Measurements from ENCODE around the gene ITIH2. TPM values are rescaled to one million over a fixed set of nuclear protein-coding genes. Genes with fewer than 3 reads are reported as not detected.
A peak's percentile ranks its signal among the peaks of the same experiment; 100 is the strongest.
"Not testable (repeated sequence)": the region's sequence is repeated elsewhere in the genome, so short reads cannot be mapped to it uniquely, and the experiment has no call there.

Gene ITIH2
- total RNA-seq, 1 donor from 2014 or later, result not detected

DNA sequence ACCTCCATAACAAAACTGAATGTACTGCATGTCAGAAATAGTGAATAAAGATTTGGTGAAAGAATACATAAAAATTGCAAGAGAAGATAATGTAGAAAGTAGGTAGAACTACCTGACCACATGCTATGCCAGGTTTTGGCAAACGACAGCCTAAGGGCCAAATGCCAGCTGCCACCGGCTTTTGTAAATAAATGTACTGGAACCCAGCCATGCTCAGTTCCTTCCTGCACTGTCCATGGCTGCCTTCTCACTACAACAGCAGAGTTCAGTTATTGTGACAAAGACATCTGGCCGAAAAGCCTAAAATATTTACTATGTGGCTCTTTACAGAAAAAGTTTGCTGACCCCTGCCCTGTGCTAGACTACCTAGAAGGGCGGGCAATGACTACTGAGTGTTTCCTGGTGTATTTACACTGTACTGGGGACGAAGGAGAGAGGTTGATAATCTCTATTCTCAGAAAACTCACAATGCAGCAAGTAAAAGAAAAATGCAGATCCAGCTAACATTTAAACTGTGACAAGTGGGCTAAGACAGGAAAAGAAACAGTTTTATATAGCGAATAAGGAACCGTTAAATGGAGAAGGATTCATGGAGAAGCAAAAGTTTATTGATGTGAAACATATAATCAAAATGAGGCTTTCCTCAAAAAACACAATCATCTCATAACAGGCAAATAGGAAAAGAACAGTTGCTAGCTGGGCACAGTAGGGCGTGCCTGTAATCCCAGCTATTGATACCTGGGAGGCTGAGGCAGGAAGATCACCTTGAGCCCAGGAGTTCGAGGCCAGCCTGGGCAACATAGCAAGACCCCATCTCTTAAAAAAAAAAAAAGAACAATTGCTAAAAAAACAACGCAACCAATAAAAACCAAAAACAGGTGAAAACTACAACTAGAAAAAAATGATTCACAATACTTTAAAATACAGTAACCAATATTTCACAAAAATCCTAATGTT is 71.0 kb downstream of the ITIH2 start:
- DNase-seq (ENCODE audit: low spot score), result no peak
- no peak overlapping the region for H3K27ac Mint-ChIP-seq
- no peaks in the 10 kb centered on the region for H3K27me3 Mint-ChIP-seq (ENCODE audit: insufficient read depth)
- H3K4me3 Mint-ChIP-seq, result no peak overlapping the region
- no peaks in the 10 kb centered on the region for H3K9me3 Mint-ChIP-seq
- intact Hi-C loops (cut with micrococcal nuclease), result no loop called here
- peaks cover 36% of the 10 kb centered on the region for H3K36me3 Mint-ChIP-seq (ENCODE audit: low read depth)
- no peaks in the 10 kb centered on the region for H3K4me1 Mint-ChIP-seq (ENCODE audit: low read depth)

DNA sequence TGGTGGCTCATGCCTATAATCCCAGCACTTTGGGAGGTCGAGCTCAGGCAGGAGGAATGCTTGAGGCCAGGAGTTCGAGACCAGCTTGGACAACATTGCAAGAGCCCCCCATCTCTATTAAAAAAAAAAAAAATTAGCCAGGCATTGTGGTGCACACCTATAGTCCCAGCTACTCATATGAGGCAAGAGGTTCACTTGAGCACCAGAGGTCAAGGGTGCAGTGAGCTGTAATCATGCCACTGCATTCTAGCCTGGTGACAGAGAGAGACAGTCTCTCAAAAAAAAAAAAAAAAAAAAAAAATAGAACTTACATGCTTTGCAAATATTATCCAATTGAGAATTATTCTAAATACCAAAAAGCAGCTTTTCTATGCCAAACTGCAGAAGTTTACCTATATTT is 73.7 kb downstream of the ITIH2 start:
- Mint-ChIP-seq H3K4me1 (ENCODE audit: low read depth) (peaks cover 4% of the 10 kb centered on the region), H3K27ac (no peak overlapping the region), H3K4me3 (no peak overlapping the region), H3K27me3 (ENCODE audit: insufficient read depth) (no peaks in the 10 kb centered on the region), H3K9me3 (no peaks in the 10 kb centered on the region), H3K36me3 (ENCODE audit: low read depth) (peaks cover 39% of the 10 kb centered on the region)
- DNase-seq (ENCODE audit: low spot score), result no peak
- intact Hi-C loops (cut with micrococcal nuclease), result no loop called here

DNA sequence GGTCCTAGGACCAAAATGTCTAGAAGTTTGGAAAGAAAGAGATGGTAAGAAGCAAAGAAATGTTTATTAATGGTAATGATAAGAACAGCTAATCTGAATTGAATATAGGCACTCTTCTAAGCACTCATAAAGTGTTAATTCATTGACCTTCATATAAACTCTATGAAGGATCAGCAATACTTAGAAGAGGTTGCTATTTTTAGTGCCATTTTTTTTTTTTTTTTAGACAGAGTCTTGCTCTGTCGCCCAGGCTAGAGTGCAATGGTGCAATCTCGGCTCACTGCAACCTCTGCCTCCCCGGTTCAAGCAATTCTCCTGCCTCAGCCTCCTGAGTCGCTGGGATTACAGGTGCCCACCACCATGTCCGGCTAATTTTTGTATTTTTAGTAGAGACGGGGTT is 79.1 kb downstream of the ITIH2 start:
- Mint-ChIP-seq H3K4me1 (ENCODE audit: low read depth) (peaks cover 15% of the 10 kb centered on the region), H3K36me3 (ENCODE audit: low read depth) (peaks cover 32% of the 10 kb centered on the region)
- H3K4me3 Mint-ChIP-seq, result not testable (repeated sequence)

DNA sequence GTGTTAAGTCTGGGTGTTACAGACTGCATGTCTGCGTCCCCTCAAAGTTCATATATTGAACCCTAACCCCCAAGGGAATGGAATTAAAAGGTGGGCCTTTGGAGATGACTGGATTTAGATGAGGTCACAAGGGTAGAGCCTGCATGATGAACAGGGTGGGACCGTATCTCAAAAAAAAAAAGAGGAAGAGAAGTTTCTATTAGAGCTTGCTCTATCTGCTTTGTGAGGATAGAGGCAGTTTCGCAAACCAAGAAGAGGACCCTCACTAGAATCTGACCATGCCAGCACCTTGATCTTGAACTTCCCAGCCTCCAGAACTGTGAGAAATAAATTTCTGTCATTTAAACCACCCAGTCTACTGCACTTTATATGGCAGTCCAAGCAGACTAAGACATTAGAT is 83.3 kb downstream of the ITIH2 start:
- intact Hi-C loops (cut with micrococcal nuclease), result loop anchor here (5.0 to 10.0 kb wide), 2 partner anchors 271 to 862 kb away; no protein-coding TSS in a partner anchor
- Mint-ChIP-seq H3K4me1 (ENCODE audit: low read depth) (peaks cover 31% of the 10 kb centered on the region), H3K9me3 (no peaks in the 10 kb centered on the region), H3K27ac (no peak overlapping the region), H3K4me3 (no peak overlapping the region), H3K27me3 (ENCODE audit: insufficient read depth) (no peaks in the 10 kb centered on the region), H3K36me3 (ENCODE audit: low read depth) (peaks cover 13% of the 10 kb centered on the region)
- no peak for DNase-seq (ENCODE audit: low spot score)

More for the DNA sequence above, 79.1 kb downstream of the ITIH2 start:
- intact Hi-C loops (cut with micrococcal nuclease), result loop anchor here (10.0 kb wide), 1 partner anchor 857 kb away; no protein-coding TSS in a partner anchor
- H3K27ac Mint-ChIP-seq; H3K9me3 Mint-ChIP-seq; DNase-seq (ENCODE audit: low spot score); H3K27me3 Mint-ChIP-seq (ENCODE audit: insufficient read depth): not testable (repeated sequence)

- Mint-ChIP-seq H3K4me1 (ENCODE audit: low read depth) (peaks cover 40% of the 10 kb centered on the region), H3K27ac (no peak overlapping the region), H3K27me3 (ENCODE audit: insufficient read depth) (no peaks in the 10 kb centered on the region), H3K36me3 (ENCODE audit: low read depth) (peaks cover 17% of the 10 kb centered on the region), H3K9me3 (no peaks in the 10 kb centered on the region), H3K4me3 (no peak overlapping the region)
- peak; percentile 1 for DNase-seq (ENCODE audit: low spot score)
- intact Hi-C loops (cut with micrococcal nuclease), result loop anchor here (5.0 to 10.0 kb wide), 2 partner anchors 270 to 863 kb away; no protein-coding TSS in a partner anchor
Measured at GRCh38 chr10:7787150-7787856, 84.2 kb downstream of the ITIH2 start.

DNA sequence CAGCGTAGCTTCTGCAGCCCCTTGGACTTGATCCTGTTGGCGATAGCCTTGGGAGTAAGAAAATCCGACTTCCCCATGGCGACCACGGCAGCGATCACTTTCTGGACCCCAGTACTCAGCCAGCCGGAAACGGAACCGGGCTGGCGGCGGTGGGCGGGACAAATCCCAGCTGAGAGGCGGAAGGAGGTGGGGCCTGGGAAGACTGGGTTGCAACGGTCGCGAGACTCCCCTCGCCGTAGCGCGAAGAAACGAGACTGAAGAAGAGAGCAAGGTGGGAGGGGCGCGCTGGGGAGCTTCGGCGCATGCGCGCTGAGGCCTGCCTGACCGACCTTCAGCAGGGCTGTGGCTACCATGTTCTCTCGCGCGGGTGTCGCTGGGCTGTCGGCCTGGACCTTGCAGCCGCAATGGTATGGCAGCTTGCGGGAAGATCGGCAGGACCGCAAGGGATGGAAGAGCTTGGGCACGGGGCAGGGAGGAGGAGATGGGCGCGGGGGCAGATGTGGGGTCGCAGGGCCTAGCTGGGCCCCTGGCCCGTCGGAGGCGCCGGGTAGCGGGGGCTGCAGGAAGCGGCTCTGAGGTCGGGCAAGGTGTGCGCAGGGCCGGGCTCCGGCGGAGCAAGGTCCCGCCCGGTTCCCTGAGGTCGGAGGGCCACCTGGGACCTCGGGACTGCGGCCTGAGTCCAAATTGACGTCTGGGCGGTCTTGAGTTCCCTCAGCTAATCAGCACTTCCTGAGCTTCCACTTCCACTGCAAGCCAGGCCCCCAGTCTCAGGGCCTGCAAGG is 84.9 kb downstream of the ITIH2 start, which contains the start of the genes ATP5F1C and KIN:
Gene ATP5F1C, plus strand, starts transcription at position 321 of the 782 bp plus-strand sequence. Its CDS starts 31 bp downstream, at position 352.
Gene KIN, minus strand, starts transcription at position 137 of the 782 bp plus-strand sequence. Its CDS starts 60 bp downstream, at position 77.
- Mint-ChIP-seq H3K4me1 (ENCODE audit: low read depth) (peaks cover 47% of the 10 kb centered on the region), H3K36me3 (ENCODE audit: low read depth) (peaks cover 21% of the 10 kb centered on the region), H3K4me3 (no peak within 1 kb of the TSS), H3K27me3 (ENCODE audit: insufficient read depth) (no peaks in the 10 kb centered on the region), H3K9me3 (no peaks in the 10 kb centered on the region), H3K27ac (peak within 1 kb of the TSS; percentile 75)
- peak; percentile 97 for DNase-seq (ENCODE audit: low spot score)
- intact Hi-C loops (cut with micrococcal nuclease), result loop anchor here (1.0 to 10.0 kb wide), 4 partner anchors 30 to 863 kb away; partner anchors contain the start of gene TAF3

DNA sequence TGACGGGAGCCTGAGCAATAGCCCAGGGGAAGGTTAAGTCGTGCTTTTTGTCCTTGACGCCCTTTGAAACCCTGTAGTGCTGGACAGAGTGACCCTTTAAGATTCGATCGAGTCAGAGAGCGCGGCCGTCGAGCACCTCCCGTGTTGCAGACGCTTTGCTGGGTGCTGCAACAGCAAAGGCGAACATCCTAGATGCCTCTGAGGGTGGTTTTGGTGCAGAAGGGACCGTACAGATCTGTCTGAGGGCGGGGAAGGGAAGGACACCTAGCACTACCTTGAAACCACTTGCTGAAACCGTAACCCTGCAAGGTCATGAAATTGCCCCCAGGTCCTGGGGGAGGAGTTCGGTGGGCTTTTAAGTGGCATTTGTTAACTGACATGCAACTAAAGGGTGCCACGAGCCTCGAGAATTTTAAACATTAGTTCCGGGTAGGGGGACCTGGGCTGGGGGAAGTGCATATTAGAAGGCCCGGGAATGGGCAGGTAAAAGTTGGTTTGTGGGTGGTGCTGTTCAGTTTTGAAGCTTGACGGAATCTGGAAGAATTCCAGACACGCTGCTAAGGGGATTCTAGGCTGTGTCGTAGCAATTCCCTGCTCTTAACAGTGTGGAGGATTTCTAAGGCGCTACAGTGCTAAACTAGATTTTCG is 85.6 kb downstream of the ITIH2 start:
- DNase-seq (ENCODE audit: low spot score), result peak; percentile 13
- Mint-ChIP-seq H3K4me3 (no peak overlapping the region), H3K36me3 (ENCODE audit: low read depth) (peaks cover 17% of the 10 kb centered on the region), H3K9me3 (no peaks in the 10 kb centered on the region), H3K4me1 (ENCODE audit: low read depth) (peaks cover 50% of the 10 kb centered on the region), H3K27me3 (ENCODE audit: insufficient read depth) (no peaks in the 10 kb centered on the region), H3K27ac (peak overlapping the region; percentile 75)
- intact Hi-C loops (cut with micrococcal nuclease), result loop anchor here (1.0 to 10.0 kb wide), 4 partner anchors 30 to 864 kb away; partner anchors contain the start of gene TAF3

DNA sequence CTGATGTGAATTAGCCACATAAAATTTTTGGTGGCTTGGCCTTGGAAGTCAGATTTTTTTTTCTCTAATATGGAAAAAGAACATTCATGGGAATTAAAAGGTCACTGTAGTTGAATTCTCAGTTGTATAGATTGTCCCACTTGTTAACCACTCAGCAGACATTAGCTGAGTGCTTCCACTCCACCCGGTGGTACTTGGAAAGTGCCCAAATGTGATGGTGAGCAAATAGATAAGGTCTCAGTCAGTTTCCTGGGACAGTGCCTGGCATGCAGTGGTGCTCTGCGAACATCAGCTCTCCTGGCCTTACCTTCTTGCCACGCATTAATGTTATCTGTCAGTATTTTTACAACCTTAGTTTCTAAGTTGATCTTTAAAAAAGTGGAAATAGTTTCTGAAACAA is 86.3 kb downstream of the ITIH2 start:
- Mint-ChIP-seq H3K36me3 (ENCODE audit: low read depth) (peaks cover 18% of the 10 kb centered on the region), H3K4me3 (no peak overlapping the region), H3K27me3 (ENCODE audit: insufficient read depth) (no peaks in the 10 kb centered on the region), H3K4me1 (ENCODE audit: low read depth) (peaks cover 55% of the 10 kb centered on the region), H3K27ac (no peak overlapping the region), H3K9me3 (no peaks in the 10 kb centered on the region)
- no peak for DNase-seq (ENCODE audit: low spot score)
- intact Hi-C loops (cut with micrococcal nuclease), result loop anchor here (2.0 to 10.0 kb wide), 3 partner anchors 268 to 865 kb away; no protein-coding TSS in a partner anchor

GRCh38 chr10:7792541-7792940 is 89.4 kb downstream of the ITIH2 start:
- peaks cover 73% of the 10 kb centered on the region for H3K4me1 Mint-ChIP-seq (ENCODE audit: low read depth)
- no peak overlapping the region for H3K27ac Mint-ChIP-seq
- no peak overlapping the region for H3K4me3 Mint-ChIP-seq
- no peak for DNase-seq (ENCODE audit: low spot score)
- H3K36me3 Mint-ChIP-seq (ENCODE audit: low read depth), result peaks cover 30% of the 10 kb centered on the region
- no peaks in the 10 kb centered on the region for H3K9me3 Mint-ChIP-seq
- intact Hi-C loops (cut with micrococcal nuclease), result no loop called here
- no peaks in the 10 kb centered on the region for H3K27me3 Mint-ChIP-seq (ENCODE audit: insufficient read depth)

- intact Hi-C loops (cut with micrococcal nuclease), result no loop called here
- DNase-seq (ENCODE audit: low spot score), result no peak
- Mint-ChIP-seq H3K4me1 (ENCODE audit: low read depth) (peaks cover 66% of the 10 kb centered on the region), H3K9me3 (no peaks in the 10 kb centered on the region), H3K27me3 (ENCODE audit: insufficient read depth) (no peaks in the 10 kb centered on the region), H3K27ac (no peak overlapping the region), H3K4me3 (no peak overlapping the region), H3K36me3 (ENCODE audit: low read depth) (peaks cover 37% of the 10 kb centered on the region)
Measured at GRCh38 chr10:7794251-7795026, 91.3 kb downstream of the ITIH2 start.

- no peak overlapping the region for H3K4me3 Mint-ChIP-seq
- H3K36me3 Mint-ChIP-seq (ENCODE audit: low read depth), result peaks cover 42% of the 10 kb centered on the region
- peaks cover 61% of the 10 kb centered on the region for H3K4me1 Mint-ChIP-seq (ENCODE audit: low read depth)
- no peak overlapping the region for H3K27ac Mint-ChIP-seq
- intact Hi-C loops (cut with micrococcal nuclease), result no loop called here
- no peaks in the 10 kb centered on the region for H3K27me3 Mint-ChIP-seq (ENCODE audit: insufficient read depth)
- no peaks in the 10 kb centered on the region for H3K9me3 Mint-ChIP-seq
- no peak for DNase-seq (ENCODE audit: low spot score)
Measured at GRCh38 chr10:7795605-7796004, 92.5 kb downstream of the ITIH2 start.

Measured in activated T-helper 1 cell treated with anti-CD3 and anti-CD28 coated beads, Interleukin-12 subunit alpha, Interleukin-12 subunit beta, Interleukin-2, Interleukin-4 antibody, amounts not matched to agents 30 ng/mL and 10 ng/mL and 1 ng/mL, durations not matched to agents 14 hours and 24 hours and 36 hours (primary cell).